T-helper 1 cell treated with Interleukin-12 subunit alpha and Interleukin-12 subunit beta and Interleukin-4 antibody, amounts not matched to agents 30 μg/mL and 1 μg/mL, for 36 hours (primary cell): ENCODE data around the gene PLPP7.
"Not testable (repeated sequence)": the region's sequence is repeated elsewhere in the genome, so short reads cannot be mapped to it uniquely, and the experiment has no call there.

Experiments
- H3K27ac Mint-ChIP-seq: one replicate; pipeline ENCODE4 v1.8.0; 2021; ENCODE audit warnings: mild to moderate bottlenecking, mixed read lengths
- H3K27me3 Mint-ChIP-seq: one replicate; pipeline ENCODE4 v1.8.0; 2021; ENCODE audit warnings: low read depth, mixed read lengths
- H3K36me3 Mint-ChIP-seq: one replicate; pipeline ENCODE4 v1.8.0; 2021; ENCODE audit warnings: low read depth, mixed read lengths
- H3K4me1 Mint-ChIP-seq: one replicate; pipeline ENCODE4 v1.8.0; 2021; ENCODE audit warnings: low read depth, mixed read lengths
- H3K4me3 Mint-ChIP-seq: one replicate; pipeline ENCODE4 v1.8.0; 2021; ENCODE audit warnings: mild to moderate bottlenecking, moderate library complexity, mixed read lengths
- H3K9me3 Mint-ChIP-seq: one replicate; pipeline ENCODE4 v1.8.0; 2021; ENCODE audit warnings: mixed read lengths

PLPP7 gene

GRCh38 chr9:131289301-131290035 lies at the start of gene PLPP7:
TSS of gene PLPP7 (plus strand) at chr9:131289723. CDS start at chr9:131289998, 275 bp downstream.
- no peak within 1 kb of the TSS for H3K4me3 Mint-ChIP-seq

GRCh38 chr9:131240047-131240921 lies 49.2 kb upstream of the PLPP7 start:
- Mint-ChIP-seq H3K9me3 (peaks cover 6% of the 10 kb centered on the region), H3K36me3 (peaks cover 15% of the 10 kb centered on the region), H3K27me3 (no peaks in the 10 kb centered on the region), H3K4me1 (peaks cover 20% of the 10 kb centered on the region), H3K27ac (no peak overlapping the region), H3K4me3 (no peak overlapping the region)

More at GRCh38 chr9:131289301-131290035, at the start of gene PLPP7:
- peaks cover 1% of the 10 kb centered on the region for H3K27me3 Mint-ChIP-seq
- no peak within 1 kb of the TSS for H3K27ac Mint-ChIP-seq
- peaks cover 1% of the 10 kb centered on the region for H3K4me1 Mint-ChIP-seq
- no peaks in the 10 kb centered on the region for H3K36me3 Mint-ChIP-seq
- H3K9me3 Mint-ChIP-seq: no peaks in the 10 kb centered on the region

GRCh38 chr9:131244331-131244730 lies 45.2 kb upstream of the PLPP7 start:
- H3K27me3 Mint-ChIP-seq, H3K4me1 Mint-ChIP-seq, H3K9me3 Mint-ChIP-seq, H3K4me3 Mint-ChIP-seq, H3K27ac Mint-ChIP-seq: not testable (repeated sequence)
- H3K36me3 Mint-ChIP-seq: peaks cover 14% of the 10 kb centered on the region

- Mint-ChIP-seq H3K36me3 (peaks cover 12% of the 10 kb centered on the region), H3K4me1 (no peaks in the 10 kb centered on the region), H3K27ac (no peak overlapping the region), H3K9me3 (peaks cover 6% of the 10 kb centered on the region), H3K4me3 (no peak overlapping the region), H3K27me3 (no peaks in the 10 kb centered on the region)
These were observed 42.9 kb upstream of the PLPP7 start for GRCh38 chr9:131246618-131247017.

GRCh38 chr9:131252120-131252519 lies 37.4 kb upstream of the PLPP7 start:
- Mint-ChIP-seq H3K36me3 (peaks cover 7% of the 10 kb centered on the region), H3K9me3 (no peaks in the 10 kb centered on the region), H3K4me3 (peak overlapping the region; percentile 83), H3K4me1 (peaks cover 22% of the 10 kb centered on the region), H3K27me3 (no peaks in the 10 kb centered on the region), H3K27ac (no peak overlapping the region)

- no peak overlapping the region for H3K4me3 Mint-ChIP-seq
These were observed 35.5 kb upstream of the PLPP7 start for GRCh38 chr9:131253891-131254491.

GRCh38 chr9:131254626-131255025 lies 34.9 kb upstream of the PLPP7 start:
- Mint-ChIP-seq H3K4me1 (peaks cover 31% of the 10 kb centered on the region), H3K4me3 (peak overlapping the region; percentile 21), H3K27ac (peak overlapping the region; percentile 65), H3K27me3 (no peaks in the 10 kb centered on the region), H3K9me3 (no peaks in the 10 kb centered on the region), H3K36me3 (peaks cover 11% of the 10 kb centered on the region)

More at GRCh38 chr9:131253891-131254491, 35.5 kb upstream of the PLPP7 start:
- H3K27ac Mint-ChIP-seq: peak overlapping the region; percentile 92
- peaks cover 8% of the 10 kb centered on the region for H3K36me3 Mint-ChIP-seq
- H3K9me3 Mint-ChIP-seq: no peaks in the 10 kb centered on the region
- no peaks in the 10 kb centered on the region for H3K27me3 Mint-ChIP-seq
- H3K4me1 Mint-ChIP-seq: peaks cover 28% of the 10 kb centered on the region

GRCh38 chr9:131255676-131256197 lies 33.8 kb upstream of the PLPP7 start:
- Mint-ChIP-seq H3K4me3 (peak overlapping the region; percentile 86), H3K36me3 (peaks cover 19% of the 10 kb centered on the region), H3K27me3 (no peaks in the 10 kb centered on the region), H3K9me3 (no peaks in the 10 kb centered on the region), H3K4me1 (peaks cover 32% of the 10 kb centered on the region), H3K27ac (peak overlapping the region; percentile 92)

GRCh38 chr9:131257266-131258025 lies 32.1 kb upstream of the PLPP7 start:
- peak overlapping the region; percentile 46 for H3K4me3 Mint-ChIP-seq
- no peaks in the 10 kb centered on the region for H3K27me3 Mint-ChIP-seq
- H3K27ac Mint-ChIP-seq: peak overlapping the region; percentile 92
- H3K4me1 Mint-ChIP-seq: peaks cover 32% of the 10 kb centered on the region
- H3K36me3 Mint-ChIP-seq: peaks cover 25% of the 10 kb centered on the region
- no peaks in the 10 kb centered on the region for H3K9me3 Mint-ChIP-seq

- Mint-ChIP-seq H3K36me3 (peaks cover 29% of the 10 kb centered on the region), H3K4me3 (peak overlapping the region; percentile 46), H3K9me3 (no peaks in the 10 kb centered on the region), H3K4me1 (peaks cover 32% of the 10 kb centered on the region), H3K27me3 (no peaks in the 10 kb centered on the region), H3K27ac (peak overlapping the region; percentile 92)
These were observed 31.3 kb upstream of the PLPP7 start for GRCh38 chr9:131258186-131258585.

- Mint-ChIP-seq H3K36me3 (peaks cover 32% of the 10 kb centered on the region), H3K9me3 (no peaks in the 10 kb centered on the region), H3K27me3 (no peaks in the 10 kb centered on the region), H3K27ac (no peak overlapping the region), H3K4me1 (peaks cover 36% of the 10 kb centered on the region), H3K4me3 (no peak overlapping the region)
These were observed 30.7 kb upstream of the PLPP7 start for GRCh38 chr9:131258698-131259431.

- Mint-ChIP-seq H3K27me3 (no peaks in the 10 kb centered on the region), H3K27ac (peak overlapping the region; percentile 59), H3K4me1 (peaks cover 40% of the 10 kb centered on the region), H3K36me3 (peaks cover 32% of the 10 kb centered on the region), H3K9me3 (no peaks in the 10 kb centered on the region), H3K4me3 (no peak overlapping the region)
These were observed 30.1 kb upstream of the PLPP7 start for GRCh38 chr9:131259432-131259898.

- peaks cover 43% of the 10 kb centered on the region for H3K4me1 Mint-ChIP-seq
These were observed 29.5 kb upstream of the PLPP7 start for GRCh38 chr9:131259916-131260597.

More at GRCh38 chr9:131259916-131260597, 29.5 kb upstream of the PLPP7 start:
- Mint-ChIP-seq H3K27me3 (no peaks in the 10 kb centered on the region), H3K9me3 (no peaks in the 10 kb centered on the region), H3K4me3 (no peak overlapping the region), H3K27ac (peak overlapping the region; percentile 49), H3K36me3 (peaks cover 32% of the 10 kb centered on the region)
